HepG2 (cell line): ENCODE results near the gene TLR5. TPM values are rescaled to one million over a fixed set of nuclear protein-coding genes. Genes with fewer than 3 reads are reported as not detected.

Experiments
- AHDC1 ChIP-seq: sonication (generic); formaldehyde crosslinking; IDR thresholded peaks from 2 replicates; pipeline ENCODE4 v1.5.1; 2020; ENCODE audit warnings: mild to moderate bottlenecking, missing genetic modification reagents, borderline replicate concordance
- CBX1 ChIP-seq: IDR thresholded peaks from one replicate; pipeline ENCODE4 v1.6.1; 2016; ENCODE audit warnings: antibody characterized with exemption, low read depth
- CENPX ChIP-seq: sonication (generic); formaldehyde crosslinking; IDR thresholded peaks from 2 replicates; pipeline ENCODE4 v1.9.0; 2021; ENCODE audit warnings: mild to moderate bottlenecking, missing genetic modification reagents, moderate library complexity
- CSRNP1 ChIP-seq: sonication (generic); formaldehyde crosslinking; IDR thresholded peaks from 2 replicates; pipeline ENCODE4 v1.8.1; 2023; ENCODE audit warnings: mild to moderate bottlenecking, missing genetic modification reagents
- DNMT1 ChIP-seq: sonication (generic); formaldehyde crosslinking; IDR thresholded peaks from 2 replicates; pipeline ENCODE4 v1.5.1; 2020; ENCODE audit warnings: mild to moderate bottlenecking, missing genetic modification reagents
- ETV5 ChIP-seq: IDR thresholded peaks from 2 replicates; pipeline ENCODE4 v1.6.1; 2018; ENCODE audit warnings: missing biosample characterization, missing genetic modification reagents, inconsistent platforms, borderline replicate concordance
- FOXA1 ChIP-seq, 2 experiments: fragments of 450-650 bp in 1 of 2; sonication (generic) in 1 of 2; formaldehyde crosslinking in 1 of 2; IDR thresholded peaks; 2 replicates each; pipeline versions ENCODE4 v1.4.0 to v1.6.1; 2016 to 2020; ENCODE audit warnings: missing genetic modification reagents in 1 of 2
- NFAT5 ChIP-seq: sonication (generic); formaldehyde crosslinking; IDR thresholded peaks from 2 replicates; pipeline ENCODE4 v1.4.0; 2020; ENCODE audit warnings: missing genetic modification reagents
- PRDM15 ChIP-seq: sonication (generic); formaldehyde crosslinking; IDR thresholded peaks from 2 replicates; pipeline ENCODE4 v1.4.0; 2020; ENCODE audit warnings: missing genetic modification reagents
- ZKSCAN1 ChIP-seq: fragments of 150-350 bp; IDR thresholded peaks from 2 replicates; pipeline ENCODE4 v1.6.1; 2014; ENCODE audit warnings: low read length
- ZKSCAN8 ChIP-seq: IDR thresholded peaks from 2 replicates; pipeline ENCODE4 v1.6.1; 2016; ENCODE audit warnings: borderline replicate concordance, missing genetic modification reagents, missing compliant biosample characterization
- ZNF468 ChIP-seq: sonication (generic); formaldehyde crosslinking; IDR thresholded peaks from 2 replicates; pipeline ENCODE4 v1.8.0; 2022; ENCODE audit warnings: mild to moderate bottlenecking, moderate library complexity, missing genetic modification reagents
- ZNF781 ChIP-seq: sonication (generic); formaldehyde crosslinking; IDR thresholded peaks from 2 replicates; pipeline ENCODE4 v1.5.1; 2020; ENCODE audit warnings: borderline replicate concordance, mild to moderate bottlenecking, missing genetic modification reagents; ENCODE audit errors: not compliant biosample characterization
- polyA plus RNA-seq, 8 experiments: library from polyadenylated mRNA; depleted of rRNA in 3 of 8; stranded (reverse) in 7 of 8; unstranded in 1 of 8; fragments of >200 nt; fragmentation: Illumina TruSeq in 4 of 8; extraction: Trizol in 4 of 8; gene quantifications; 2 replicates each; pipeline versions ENCODE4 v1.2.1 to v1.2.3, GENCODE V29; 2011 to 2016; ENCODE audit warnings: low read depth in 4 of 8, missing spikeins in 1 of 8, mixed read lengths in 1 of 8; ENCODE audit not compliant: insufficient read depth in 1 of 8
- total RNA-seq, 5 experiments: library from RNA; depleted of rRNA; stranded (reverse); fragments of >200 nt; fragmentation: Illumina TruSeq; extraction: Trizol; gene quantifications; 2 replicates each; pipeline ENCODE4 v1.2.3, GENCODE V29; 2016; ENCODE audit warnings: low read depth in 1 of 5

TLR5 gene
- total and polyA plus RNA-seq, 2 of the 13 experiments (the other 11 are each of a cell fraction or from before 2014, with no cell fraction given): not detected

- no peak for TF ChIP-seq CBX1
- TF ChIP-seq AHDC1 (CRISPR knock-in tag): peak; percentile 87
- TF ChIP-seq FOXA1 (IDR thresholded peaks at IDR 0.05): no peak
- TF ChIP-seq FOXA1 (CRISPR knock-in tag; IDR thresholded peaks at IDR 0.05): no peak
- TF ChIP-seq CENPX (CRISPR knock-in tag): no peak
- TF ChIP-seq CSRNP1: no peak
- TF ChIP-seq DNMT1 (CRISPR knock-in tag): no peak
- TF ChIP-seq ZKSCAN8 (CRISPR knock-in tag): no peak
- TF ChIP-seq ZNF468 (CRISPR knock-in tag): no peak
- no peak for TF ChIP-seq ZKSCAN1
- no peak for TF ChIP-seq ETV5 (CRISPR knock-in tag)
- TF ChIP-seq PRDM15 (CRISPR knock-in tag): no peak
- no peak for TF ChIP-seq ZNF781 (CRISPR knock-in tag)
- no peak for TF ChIP-seq NFAT5 (CRISPR knock-in tag)
Measured at GRCh38 chr1:223109581-223110026, 33.4 kb downstream of the TLR5 start (continued).
